ENCODE data around the gene KRCC1. TPM values are rescaled to one million over a fixed set of nuclear protein-coding genes. Genes with fewer than 3 reads are reported as not detected.

The KRCC1 gene
- polyA plus RNA-seq, 1 donor from 2014 or later = 26.6 TPM

DNA sequence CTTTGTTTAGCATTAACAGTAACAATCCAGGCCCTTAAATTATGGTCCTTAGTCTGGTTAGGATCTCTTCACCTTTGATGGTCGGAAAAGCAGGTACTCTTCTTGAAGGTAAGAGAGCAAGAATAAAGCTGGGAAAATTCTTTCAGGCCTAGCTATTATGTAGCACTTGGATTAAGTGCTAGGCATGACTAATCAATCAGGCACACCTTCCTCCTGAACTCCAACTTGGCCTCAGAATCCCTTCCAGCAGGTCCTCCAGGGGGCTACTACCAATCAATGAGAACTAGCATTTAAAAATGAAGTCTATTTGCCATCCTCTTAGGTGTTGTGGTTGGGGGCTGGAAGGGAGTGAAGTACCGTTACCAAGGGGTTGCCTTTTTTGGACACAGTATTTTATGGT, 15.8 kb upstream of the KRCC1 start:
- H3K27ac ChIP-seq (ENCODE audit: low read length) = no peak overlapping the region
- no peaks in the 10 kb centered on the region for H3K27me3 ChIP-seq (ENCODE audit: insufficient read depth, low read depth, low read length)
- no peak overlapping the region for H3K4me2 ChIP-seq (ENCODE audit: low read length)
- H3K4me3 ChIP-seq (ENCODE audit: low read length) = no peak overlapping the region
- no peaks in the 10 kb centered on the region for H3F3A ChIP-seq (ENCODE audit: insufficient read depth, low read length, poor library complexity, severe bottlenecking)
- no peak overlapping the region for H2AFZ ChIP-seq (ENCODE audit: low read depth, low read length)
- no peaks in the 10 kb centered on the region for H3K9me3 ChIP-seq (ENCODE audit: low read length)
- no peaks in the 10 kb centered on the region for H3K36me3 ChIP-seq (ENCODE audit: insufficient read depth, low read length)
- TF ChIP-seq, protein P1, sequence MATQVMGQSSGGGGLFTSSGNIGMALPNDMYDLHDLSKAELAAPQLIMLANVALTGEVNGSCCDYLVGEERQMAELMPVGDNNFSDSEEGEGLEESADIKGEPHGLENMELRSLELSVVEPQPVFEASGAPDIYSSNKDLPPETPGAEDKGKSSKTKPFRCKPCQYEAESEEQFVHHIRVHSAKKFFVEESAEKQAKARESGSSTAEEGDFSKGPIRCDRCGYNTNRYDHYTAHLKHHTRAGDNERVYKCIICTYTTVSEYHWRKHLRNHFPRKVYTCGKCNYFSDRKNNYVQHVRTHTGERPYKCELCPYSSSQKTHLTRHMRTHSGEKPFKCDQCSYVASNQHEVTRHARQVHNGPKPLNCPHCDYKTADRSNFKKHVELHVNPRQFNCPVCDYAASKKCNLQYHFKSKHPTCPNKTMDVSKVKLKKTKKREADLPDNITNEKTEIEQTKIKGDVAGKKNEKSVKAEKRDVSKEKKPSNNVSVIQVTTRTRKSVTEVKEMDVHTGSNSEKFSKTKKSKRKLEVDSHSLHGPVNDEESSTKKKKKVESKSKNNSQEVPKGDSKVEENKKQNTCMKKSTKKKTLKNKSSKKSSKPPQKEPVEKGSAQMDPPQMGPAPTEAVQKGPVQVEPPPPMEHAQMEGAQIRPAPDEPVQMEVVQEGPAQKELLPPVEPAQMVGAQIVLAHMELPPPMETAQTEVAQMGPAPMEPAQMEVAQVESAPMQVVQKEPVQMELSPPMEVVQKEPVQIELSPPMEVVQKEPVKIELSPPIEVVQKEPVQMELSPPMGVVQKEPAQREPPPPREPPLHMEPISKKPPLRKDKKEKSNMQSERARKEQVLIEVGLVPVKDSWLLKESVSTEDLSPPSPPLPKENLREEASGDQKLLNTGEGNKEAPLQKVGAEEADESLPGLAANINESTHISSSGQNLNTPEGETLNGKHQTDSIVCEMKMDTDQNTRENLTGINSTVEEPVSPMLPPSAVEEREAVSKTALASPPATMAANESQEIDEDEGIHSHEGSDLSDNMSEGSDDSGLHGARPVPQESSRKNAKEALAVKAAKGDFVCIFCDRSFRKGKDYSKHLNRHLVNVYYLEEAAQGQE (IDR thresholded peaks at IDR 0.05; ENCODE audit: borderline replicate concordance) = no peak
- TF ChIP-seq, protein P2, sequence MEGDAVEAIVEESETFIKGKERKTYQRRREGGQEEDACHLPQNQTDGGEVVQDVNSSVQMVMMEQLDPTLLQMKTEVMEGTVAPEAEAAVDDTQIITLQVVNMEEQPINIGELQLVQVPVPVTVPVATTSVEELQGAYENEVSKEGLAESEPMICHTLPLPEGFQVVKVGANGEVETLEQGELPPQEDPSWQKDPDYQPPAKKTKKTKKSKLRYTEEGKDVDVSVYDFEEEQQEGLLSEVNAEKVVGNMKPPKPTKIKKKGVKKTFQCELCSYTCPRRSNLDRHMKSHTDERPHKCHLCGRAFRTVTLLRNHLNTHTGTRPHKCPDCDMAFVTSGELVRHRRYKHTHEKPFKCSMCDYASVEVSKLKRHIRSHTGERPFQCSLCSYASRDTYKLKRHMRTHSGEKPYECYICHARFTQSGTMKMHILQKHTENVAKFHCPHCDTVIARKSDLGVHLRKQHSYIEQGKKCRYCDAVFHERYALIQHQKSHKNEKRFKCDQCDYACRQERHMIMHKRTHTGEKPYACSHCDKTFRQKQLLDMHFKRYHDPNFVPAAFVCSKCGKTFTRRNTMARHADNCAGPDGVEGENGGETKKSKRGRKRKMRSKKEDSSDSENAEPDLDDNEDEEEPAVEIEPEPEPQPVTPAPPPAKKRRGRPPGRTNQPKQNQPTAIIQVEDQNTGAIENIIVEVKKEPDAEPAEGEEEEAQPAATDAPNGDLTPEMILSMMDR (IDR thresholded peaks at IDR 0.05; ENCODE audit: poor library complexity, severe bottlenecking) = no peak
- TF ChIP-seq EP300 (conservative IDR thresholded peaks at IDR 0.05; ENCODE audit: poor library complexity, severe bottlenecking) = no peak
- H3K9me2 ChIP-seq (ENCODE audit: insufficient read depth, low read length) = no peaks in the 10 kb centered on the region
- no peaks in the 10 kb centered on the region for H3K79me2 ChIP-seq (replicated peaks; ENCODE audit: insufficient read depth, low read length)
- H4K20me1 ChIP-seq (ENCODE audit: insufficient read depth) = no peaks in the 10 kb centered on the region
- H3K9ac ChIP-seq (ENCODE audit: low read length) = no peak overlapping the region

DNA sequence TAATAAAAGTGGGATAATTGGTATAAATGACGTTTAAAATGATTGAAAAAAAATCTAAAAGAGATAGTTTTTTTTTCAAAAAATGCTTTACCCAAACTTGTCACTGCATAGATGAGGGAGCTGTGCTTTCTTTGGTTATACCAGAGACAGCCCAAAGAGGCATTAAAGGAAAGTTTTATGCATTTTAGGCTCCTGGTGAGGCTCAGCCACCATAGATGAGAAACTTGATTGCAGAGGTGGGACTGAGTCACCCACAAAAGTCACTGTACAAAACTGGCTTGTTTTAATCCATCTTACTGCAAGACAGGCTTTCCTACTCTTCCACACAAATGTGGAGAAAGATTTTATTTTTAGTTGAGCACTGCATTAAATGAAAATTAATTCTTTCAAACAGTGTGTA, 14.5 kb upstream of the KRCC1 start:
- Histone ChIP-seq H3K4me3 (ENCODE audit: low read length) (no peak overlapping the region), H4K20me1 (ENCODE audit: insufficient read depth) (no peaks in the 10 kb centered on the region)
- TF ChIP-seq, protein P2 (IDR thresholded peaks at IDR 0.05; ENCODE audit: poor library complexity, severe bottlenecking) = no peak
- no peak for TF ChIP-seq EP300 (conservative IDR thresholded peaks at IDR 0.05; ENCODE audit: poor library complexity, severe bottlenecking)
- TF ChIP-seq, protein P1 (IDR thresholded peaks at IDR 0.05; ENCODE audit: borderline replicate concordance) = no peak
- no peak for TF ChIP-seq POLR2AphosphoS5 (IDR thresholded peaks at IDR 0.05)
- no peak for TF ChIP-seq SMC3 (conservative IDR thresholded peaks at IDR 0.05; ENCODE audit: poor library complexity)
- TF ChIP-seq EZH2 (IDR thresholded peaks at IDR 0.05; ENCODE audit: borderline replicate concordance, insufficient read depth, low read length, poor library complexity, severe bottlenecking) = no peak
- TF ChIP-seq MXI1 (conservative IDR thresholded peaks at IDR 0.05; ENCODE audit: poor library complexity, severe bottlenecking) = no peak
- TF ChIP-seq RAD21 (conservative IDR thresholded peaks at IDR 0.05) = no peak
- no peak for TF ChIP-seq TAF1 (IDR thresholded peaks at IDR 0.05; ENCODE audit: low read depth)

More for the DNA sequence above, 14.5 kb upstream of the KRCC1 start:
- Histone ChIP-seq H2AFZ (ENCODE audit: low read depth, low read length) (no peak overlapping the region), H3K79me2 (replicated peaks; ENCODE audit: insufficient read depth, low read length) (no peaks in the 10 kb centered on the region), H3K9ac (ENCODE audit: low read length) (no peak overlapping the region), H3K4me2 (ENCODE audit: low read length) (no peak overlapping the region), H3K27ac (ENCODE audit: low read length) (no peak overlapping the region), H3K36me3 (ENCODE audit: insufficient read depth, low read length) (no peaks in the 10 kb centered on the region), H3K9me2 (ENCODE audit: insufficient read depth, low read length) (no peaks in the 10 kb centered on the region), H3K27me3 (ENCODE audit: insufficient read depth, low read depth, low read length) (no peaks in the 10 kb centered on the region), H3F3A (ENCODE audit: insufficient read depth, low read length, poor library complexity, severe bottlenecking) (no peaks in the 10 kb centered on the region), H3K9me3 (ENCODE audit: low read length) (no peaks in the 10 kb centered on the region)
